HL-60 (cell line): ENCODE data around the gene AHRR.

Source experiments
- TF ChIP-seq, protein P1 (sequence below): IDR thresholded peaks from one replicate; pipeline ENCODE4 v1.5.1; 2011; ENCODE audit warnings: low read length, control low read depth, inconsistent platforms; ENCODE audit not compliant: insufficient read depth
- TF ChIP-seq, protein P2 (sequence below): IDR thresholded peaks from 2 replicates; pipeline ENCODE4 v1.6.1; 2012; ENCODE audit warnings: low read depth; ENCODE audit not compliant: insufficient replicate concordance

- TF ChIP-seq, protein P1, sequence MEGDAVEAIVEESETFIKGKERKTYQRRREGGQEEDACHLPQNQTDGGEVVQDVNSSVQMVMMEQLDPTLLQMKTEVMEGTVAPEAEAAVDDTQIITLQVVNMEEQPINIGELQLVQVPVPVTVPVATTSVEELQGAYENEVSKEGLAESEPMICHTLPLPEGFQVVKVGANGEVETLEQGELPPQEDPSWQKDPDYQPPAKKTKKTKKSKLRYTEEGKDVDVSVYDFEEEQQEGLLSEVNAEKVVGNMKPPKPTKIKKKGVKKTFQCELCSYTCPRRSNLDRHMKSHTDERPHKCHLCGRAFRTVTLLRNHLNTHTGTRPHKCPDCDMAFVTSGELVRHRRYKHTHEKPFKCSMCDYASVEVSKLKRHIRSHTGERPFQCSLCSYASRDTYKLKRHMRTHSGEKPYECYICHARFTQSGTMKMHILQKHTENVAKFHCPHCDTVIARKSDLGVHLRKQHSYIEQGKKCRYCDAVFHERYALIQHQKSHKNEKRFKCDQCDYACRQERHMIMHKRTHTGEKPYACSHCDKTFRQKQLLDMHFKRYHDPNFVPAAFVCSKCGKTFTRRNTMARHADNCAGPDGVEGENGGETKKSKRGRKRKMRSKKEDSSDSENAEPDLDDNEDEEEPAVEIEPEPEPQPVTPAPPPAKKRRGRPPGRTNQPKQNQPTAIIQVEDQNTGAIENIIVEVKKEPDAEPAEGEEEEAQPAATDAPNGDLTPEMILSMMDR, result no peak
- TF ChIP-seq, protein P2, sequence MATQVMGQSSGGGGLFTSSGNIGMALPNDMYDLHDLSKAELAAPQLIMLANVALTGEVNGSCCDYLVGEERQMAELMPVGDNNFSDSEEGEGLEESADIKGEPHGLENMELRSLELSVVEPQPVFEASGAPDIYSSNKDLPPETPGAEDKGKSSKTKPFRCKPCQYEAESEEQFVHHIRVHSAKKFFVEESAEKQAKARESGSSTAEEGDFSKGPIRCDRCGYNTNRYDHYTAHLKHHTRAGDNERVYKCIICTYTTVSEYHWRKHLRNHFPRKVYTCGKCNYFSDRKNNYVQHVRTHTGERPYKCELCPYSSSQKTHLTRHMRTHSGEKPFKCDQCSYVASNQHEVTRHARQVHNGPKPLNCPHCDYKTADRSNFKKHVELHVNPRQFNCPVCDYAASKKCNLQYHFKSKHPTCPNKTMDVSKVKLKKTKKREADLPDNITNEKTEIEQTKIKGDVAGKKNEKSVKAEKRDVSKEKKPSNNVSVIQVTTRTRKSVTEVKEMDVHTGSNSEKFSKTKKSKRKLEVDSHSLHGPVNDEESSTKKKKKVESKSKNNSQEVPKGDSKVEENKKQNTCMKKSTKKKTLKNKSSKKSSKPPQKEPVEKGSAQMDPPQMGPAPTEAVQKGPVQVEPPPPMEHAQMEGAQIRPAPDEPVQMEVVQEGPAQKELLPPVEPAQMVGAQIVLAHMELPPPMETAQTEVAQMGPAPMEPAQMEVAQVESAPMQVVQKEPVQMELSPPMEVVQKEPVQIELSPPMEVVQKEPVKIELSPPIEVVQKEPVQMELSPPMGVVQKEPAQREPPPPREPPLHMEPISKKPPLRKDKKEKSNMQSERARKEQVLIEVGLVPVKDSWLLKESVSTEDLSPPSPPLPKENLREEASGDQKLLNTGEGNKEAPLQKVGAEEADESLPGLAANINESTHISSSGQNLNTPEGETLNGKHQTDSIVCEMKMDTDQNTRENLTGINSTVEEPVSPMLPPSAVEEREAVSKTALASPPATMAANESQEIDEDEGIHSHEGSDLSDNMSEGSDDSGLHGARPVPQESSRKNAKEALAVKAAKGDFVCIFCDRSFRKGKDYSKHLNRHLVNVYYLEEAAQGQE, result no peak
Observed at GRCh38 chr5:335740-336038, 14.2 kb downstream of the AHRR start.
